ENCODE results near the gene SAFB. TPM values are rescaled to one million over a fixed set of nuclear protein-coding genes. Genes with fewer than 3 reads are reported as not detected.

SAFB gene
- polyA plus RNA-seq, 1 of the 3 experiments (the other 2 are of a cell fraction), result 90.0 TPM

DNA sequence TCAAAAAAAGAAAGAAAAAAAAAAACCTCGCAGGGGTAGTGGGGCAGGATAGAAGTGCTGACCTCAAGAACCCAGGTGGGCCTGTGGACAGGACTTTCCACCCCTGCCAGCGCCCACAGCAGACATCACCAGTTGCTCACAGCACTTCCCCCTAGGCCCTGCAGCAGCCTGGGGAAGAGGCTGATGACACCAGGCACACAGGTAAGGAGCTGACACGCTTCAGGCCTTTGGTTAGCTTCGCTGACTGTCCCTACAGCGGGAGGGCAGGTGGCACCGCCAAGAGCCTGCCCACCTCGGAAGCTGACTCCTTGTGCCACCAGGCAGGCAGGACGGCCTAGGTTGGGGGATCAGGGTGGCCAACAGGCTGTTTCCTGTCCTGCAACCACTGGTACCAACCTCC, 88.1 kb downstream of the SAFB start:
- WGBS (ENCODE audit: low lambda C conversion rate), result 100% methylated on average over 2 of the region's 8 CpGs
- CTCF ChIA-PET, result interaction anchor here (1.1 kb wide), 1 partner anchor 24 kb away, joined by 3 read pairs; no protein-coding TSS in a partner anchor
- H3K36me3 ChIP-seq (replicated peaks in 1 of 2; ENCODE audit: control insufficient read depth in 1 of 2, insufficient read depth in 2 of 2, low read length in 1 of 2), result peaks cover 28 to 48% of the 10 kb centered on the region in 2 experiments

GRCh38 chr19:5711713-5712161, 88.9 kb downstream of the SAFB start:
- no peak overlapping the region for H3K4me2 ChIP-seq
- H3K9me3 ChIP-seq, result no peaks in the 10 kb centered on the region
- no peak overlapping the region for H3K9ac ChIP-seq
- 95% methylated on average over 24 of the region's 25 CpGs for WGBS (ENCODE audit: low lambda C conversion rate)
- H3K36me3 ChIP-seq (replicated peaks in 1 of 2; ENCODE audit: control insufficient read depth in 1 of 2, insufficient read depth in 2 of 2, low read length in 1 of 2), result peaks cover 22 to 43% of the 10 kb centered on the region in 2 experiments
- ChIA-PET CTCF (interaction anchor here (1.1 to 1.3 kb wide), 2 partner anchors 20 to 24 kb away, joined by 3 read pairs; no protein-coding TSS in a partner anchor), POLR2A (interaction anchor here (0.6 to 0.8 kb wide), 2 partner anchors 9 to 517 kb away, joined by 3 read pairs; partner anchors contain the start of gene CATSPERD)
- H2AFZ ChIP-seq (ENCODE audit: low read depth), result no peak overlapping the region
- H3K4me1 ChIP-seq (ENCODE audit: control insufficient read depth in 1 of 2, insufficient read depth in 2 of 2, low read depth in 1 of 2, low read length in 1 of 2), result no peaks in the 10 kb centered on the region
- no peak overlapping the region for H3K27ac ChIP-seq (ENCODE audit: low read depth in 2 of 2, low read length in 1 of 2)
- no peaks in the 10 kb centered on the region for H3K27me3 ChIP-seq (ENCODE audit: insufficient read depth)
- H4K20me1 ChIP-seq (ENCODE audit: insufficient read depth), result peaks cover 9% of the 10 kb centered on the region
- no peak for DNase-seq
- TF ChIP-seq, protein P1, sequence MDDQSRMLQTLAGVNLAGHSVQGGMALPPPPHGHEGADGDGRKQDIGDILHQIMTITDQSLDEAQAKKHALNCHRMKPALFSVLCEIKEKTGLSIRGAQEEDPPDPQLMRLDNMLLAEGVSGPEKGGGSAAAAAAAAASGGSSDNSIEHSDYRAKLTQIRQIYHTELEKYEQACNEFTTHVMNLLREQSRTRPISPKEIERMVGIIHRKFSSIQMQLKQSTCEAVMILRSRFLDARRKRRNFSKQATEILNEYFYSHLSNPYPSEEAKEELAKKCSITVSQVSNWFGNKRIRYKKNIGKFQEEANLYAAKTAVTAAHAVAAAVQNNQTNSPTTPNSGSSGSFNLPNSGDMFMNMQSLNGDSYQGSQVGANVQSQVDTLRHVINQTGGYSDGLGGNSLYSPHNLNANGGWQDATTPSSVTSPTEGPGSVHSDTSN (IDR thresholded peaks at IDR 0.05), result no peak
- TF ChIP-seq GATA2 (CRISPR knock-in tag; IDR thresholded peaks at IDR 0.05), result no peak
- no peak for TF ChIP-seq MEF2A (IDR thresholded peaks at IDR 0.05; ENCODE audit: borderline replicate concordance, low read depth)
- TF ChIP-seq RXRA (IDR thresholded peaks at IDR 0.05; ENCODE audit: borderline replicate concordance, low read depth), result no peak
- TF ChIP-seq SIN3A (IDR thresholded peaks at IDR 0.05; ENCODE audit: borderline replicate concordance, low read depth, low read length), result no peak
- no peak for TF ChIP-seq GABPA (IDR thresholded peaks at IDR 0.05; ENCODE audit: low read depth)
- TF ChIP-seq, protein P2, sequence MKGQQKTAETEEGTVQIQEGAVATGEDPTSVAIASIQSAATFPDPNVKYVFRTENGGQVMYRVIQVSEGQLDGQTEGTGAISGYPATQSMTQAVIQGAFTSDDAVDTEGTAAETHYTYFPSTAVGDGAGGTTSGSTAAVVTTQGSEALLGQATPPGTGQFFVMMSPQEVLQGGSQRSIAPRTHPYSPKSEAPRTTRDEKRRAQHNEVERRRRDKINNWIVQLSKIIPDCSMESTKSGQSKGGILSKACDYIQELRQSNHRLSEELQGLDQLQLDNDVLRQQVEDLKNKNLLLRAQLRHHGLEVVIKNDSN (IDR thresholded peaks at IDR 0.05; ENCODE audit: borderline replicate concordance, low read depth), result no peak
- no peak for TF ChIP-seq FOSL2 (IDR thresholded peaks at IDR 0.05; ENCODE audit: borderline replicate concordance, low read depth)
- TF ChIP-seq FOXM1 (IDR thresholded peaks at IDR 0.05; ENCODE audit: low read depth), result no peak
- no peak for TF ChIP-seq SMC3 (IDR thresholded peaks at IDR 0.05; ENCODE audit: low read depth, low read length)
- no peak for TF ChIP-seq JUND (IDR thresholded peaks at IDR 0.05)
- no peak for TF ChIP-seq NRF1 (IDR thresholded peaks at IDR 0.05; ENCODE audit: low read depth, low read length)
- TF ChIP-seq TEAD4 (IDR thresholded peaks at IDR 0.05; ENCODE audit: borderline replicate concordance, insufficient read depth), result no peak
- no peak overlapping the region for H3K4me3 ChIP-seq (ENCODE audit: low read depth in 2 of 2, low read length in 1 of 2)
- H3F3A ChIP-seq (replicated peaks; ENCODE audit: insufficient read depth), result no peaks in the 10 kb centered on the region
- no peaks in the 10 kb centered on the region for H3K9me2 ChIP-seq
- peaks cover 38% of the 10 kb centered on the region for H3K79me2 ChIP-seq (ENCODE audit: insufficient read depth)

More for the DNA sequence above, 88.1 kb downstream of the SAFB start:
- Histone ChIP-seq H2AFZ (ENCODE audit: low read depth) (no peak overlapping the region), H3F3A (replicated peaks; ENCODE audit: insufficient read depth) (no peaks in the 10 kb centered on the region), H3K4me3 (ENCODE audit: low read depth in 2 of 2, low read length in 1 of 2) (no peak overlapping the region), H3K27me3 (ENCODE audit: insufficient read depth) (no peaks in the 10 kb centered on the region), H4K20me1 (ENCODE audit: insufficient read depth) (peaks cover 3% of the 10 kb centered on the region; the same call in 1 of the 2 replicates), H3K9me3 (no peaks in the 10 kb centered on the region), H3K4me1 (ENCODE audit: control insufficient read depth in 1 of 2, insufficient read depth in 2 of 2, low read depth in 1 of 2, low read length in 1 of 2) (no peaks in the 10 kb centered on the region), H3K9ac (no peak overlapping the region), H3K27ac (ENCODE audit: low read depth in 2 of 2, low read length in 1 of 2) (no peak overlapping the region), H3K9me2 (no peaks in the 10 kb centered on the region), H3K4me2 (no peak overlapping the region), H3K79me2 (ENCODE audit: insufficient read depth) (peaks cover 32% of the 10 kb centered on the region)
- no peak for DNase-seq
- POLR2A ChIA-PET, result interaction anchor here (0.8 kb wide), 1 partner anchor 10 kb away, joined by 3 read pairs; the partner anchor contains the start of gene CATSPERD
- TF ChIP-seq FOXM1 (IDR thresholded peaks at IDR 0.05; ENCODE audit: low read depth), result no peak
- TF ChIP-seq, protein P2 (IDR thresholded peaks at IDR 0.05; ENCODE audit: borderline replicate concordance, low read depth), result no peak
- TF ChIP-seq, protein P3, sequence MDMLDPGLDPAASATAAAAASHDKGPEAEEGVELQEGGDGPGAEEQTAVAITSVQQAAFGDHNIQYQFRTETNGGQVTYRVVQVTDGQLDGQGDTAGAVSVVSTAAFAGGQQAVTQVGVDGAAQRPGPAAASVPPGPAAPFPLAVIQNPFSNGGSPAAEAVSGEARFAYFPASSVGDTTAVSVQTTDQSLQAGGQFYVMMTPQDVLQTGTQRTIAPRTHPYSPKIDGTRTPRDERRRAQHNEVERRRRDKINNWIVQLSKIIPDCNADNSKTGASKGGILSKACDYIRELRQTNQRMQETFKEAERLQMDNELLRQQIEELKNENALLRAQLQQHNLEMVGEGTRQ (IDR thresholded peaks at IDR 0.05; ENCODE audit: borderline replicate concordance, low read depth, low read length), result no peak
